8988T (cell line): ENCODE measurements around the gene LY6G6D.

ENCODE experiments used
- DNase-seq: peaks from one replicate; pipeline ENCODE4 v3.0.0; 2011

LY6G6D gene

GRCh38 chr6:31715022-31715958 lies at the start of gene LY6G6D:
Gene LY6G6D, plus strand, starts transcription at chr6:31715348. Its CDS starts 8 bp downstream, at chr6:31715356.
- no peak for DNase-seq

- DNase-seq: peak; percentile 95
Observed at GRCh38 chr6:31665501-31666336, 49.4 kb upstream of the LY6G6D start, which contains the start of gene CSNK2B. Gene CSNK2B, plus strand, starts transcription at chr6:31666080. Its CDS starts 752 bp downstream, at chr6:31666832.

- no peak for DNase-seq
Observed at GRCh38 chr6:31666337-31666965, 48.7 kb upstream of the LY6G6D start.

- DNase-seq: no peak
Observed at GRCh38 chr6:31669676-31670075, 45.5 kb upstream of the LY6G6D start, which contains the start of gene LY6G5B. Gene LY6G5B, plus strand, starts transcription at chr6:31669976. Its CDS starts 975 bp downstream, at chr6:31670951.

GRCh38 chr6:31676322-31676903 lies 38.7 kb upstream of the LY6G6D start:
- no peak for DNase-seq

GRCh38 chr6:31676904-31677303 lies 38.2 kb upstream of the LY6G6D start:
- DNase-seq: no peak

GRCh38 chr6:31677955-31678354 lies 37.2 kb upstream of the LY6G6D start:
- no peak for DNase-seq

- DNase-seq: peak; percentile 63
Observed at GRCh38 chr6:31680226-31681134, 34.7 kb upstream of the LY6G6D start, which contains the start of gene LY6G5C. Gene LY6G5C, minus strand, starts transcription at chr6:31681067. Its CDS starts 694 bp downstream, at chr6:31680373.

- peak; percentile 76 for DNase-seq
Observed at GRCh38 chr6:31681135-31681671, 33.9 kb upstream of the LY6G6D start.

- no peak for DNase-seq
Observed at GRCh38 chr6:31683591-31683990, 31.6 kb upstream of the LY6G6D start.

- no peak for DNase-seq
Observed at GRCh38 chr6:31686483-31686882, 28.7 kb upstream of the LY6G6D start.

GRCh38 chr6:31687321-31687720 lies 27.8 kb upstream of the LY6G6D start:
- DNase-seq: no peak

GRCh38 chr6:31687860-31688693 lies 27.1 kb upstream of the LY6G6D start:
- DNase-seq: no peak

GRCh38 chr6:31689249-31690110 lies 25.7 kb upstream of the LY6G6D start:
- no peak for DNase-seq

- DNase-seq: no peak
Observed at GRCh38 chr6:31690231-31691077, 24.7 kb upstream of the LY6G6D start.

- DNase-seq: no peak
Observed at GRCh38 chr6:31691078-31691463, 24.1 kb upstream of the LY6G6D start.

- no peak for DNase-seq
Observed at GRCh38 chr6:31691564-31692108, 23.5 kb upstream of the LY6G6D start.

- no peak for DNase-seq
Observed at GRCh38 chr6:31692353-31692752, 22.8 kb upstream of the LY6G6D start.
